ENCODE measurements around the gene SERGEF.

DNA sequence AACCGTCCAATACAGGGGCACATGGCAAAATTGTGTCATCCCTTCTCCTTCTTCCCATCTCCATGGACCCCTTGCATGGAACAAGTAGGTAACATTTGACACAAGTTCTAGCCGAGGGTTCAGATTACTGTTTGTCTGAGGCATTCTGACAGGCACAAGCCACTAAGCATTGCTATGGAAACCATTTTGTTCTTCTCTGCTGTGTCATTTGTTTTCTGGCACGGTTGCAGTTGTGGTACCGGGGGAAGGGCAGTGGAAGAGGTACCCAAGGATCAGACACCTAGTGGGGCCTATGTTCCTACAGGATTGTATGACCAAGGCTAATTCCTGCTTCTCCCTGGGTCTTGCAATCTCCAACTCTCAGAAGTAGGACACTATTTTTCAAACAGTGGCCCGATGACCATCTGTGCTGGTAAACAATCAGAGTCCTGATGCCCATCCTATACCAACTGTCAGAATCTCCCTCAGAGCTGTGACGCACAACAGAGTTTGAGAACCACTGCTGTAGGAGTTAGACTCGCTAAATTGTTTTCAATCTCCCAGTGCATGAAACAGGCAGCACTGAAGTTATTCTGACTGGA, 209.0 kb downstream of the SERGEF start:
- TF ChIP-seq, protein P1, sequence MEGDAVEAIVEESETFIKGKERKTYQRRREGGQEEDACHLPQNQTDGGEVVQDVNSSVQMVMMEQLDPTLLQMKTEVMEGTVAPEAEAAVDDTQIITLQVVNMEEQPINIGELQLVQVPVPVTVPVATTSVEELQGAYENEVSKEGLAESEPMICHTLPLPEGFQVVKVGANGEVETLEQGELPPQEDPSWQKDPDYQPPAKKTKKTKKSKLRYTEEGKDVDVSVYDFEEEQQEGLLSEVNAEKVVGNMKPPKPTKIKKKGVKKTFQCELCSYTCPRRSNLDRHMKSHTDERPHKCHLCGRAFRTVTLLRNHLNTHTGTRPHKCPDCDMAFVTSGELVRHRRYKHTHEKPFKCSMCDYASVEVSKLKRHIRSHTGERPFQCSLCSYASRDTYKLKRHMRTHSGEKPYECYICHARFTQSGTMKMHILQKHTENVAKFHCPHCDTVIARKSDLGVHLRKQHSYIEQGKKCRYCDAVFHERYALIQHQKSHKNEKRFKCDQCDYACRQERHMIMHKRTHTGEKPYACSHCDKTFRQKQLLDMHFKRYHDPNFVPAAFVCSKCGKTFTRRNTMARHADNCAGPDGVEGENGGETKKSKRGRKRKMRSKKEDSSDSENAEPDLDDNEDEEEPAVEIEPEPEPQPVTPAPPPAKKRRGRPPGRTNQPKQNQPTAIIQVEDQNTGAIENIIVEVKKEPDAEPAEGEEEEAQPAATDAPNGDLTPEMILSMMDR (IDR thresholded peaks at IDR 0.05; ENCODE audit: insufficient read depth, low read length) = no peak
- TF ChIP-seq POLR2AphosphoS5 (IDR thresholded peaks at IDR 0.05; ENCODE audit: low read depth) (no peak), REST (IDR thresholded peaks at IDR 0.05; ENCODE audit: insufficient replicate concordance, low read depth) (no peak)

Measured in HL-60 (cell line).